Activated CD4-positive, alpha-beta T cell treated with anti-CD3 and anti-CD28 coated beads, Interleukin-2, amount 10 ng/mL, durations not matched to agents 24 days and 14 days (primary cell): ENCODE results near the gene HCFC2. TPM values are rescaled to one million over a fixed set of nuclear protein-coding genes. Genes with fewer than 3 reads are reported as not detected.

ENCODE experiments used
- DNase-seq: peaks from one replicate; pipeline ENCODE4 v3.0.0; 2022
- H3K27ac Mint-ChIP-seq: one replicate; pipeline ENCODE4 v1.8.0; 2022; ENCODE audit warnings: mild to moderate bottlenecking, mixed read lengths
- H3K27me3 Mint-ChIP-seq: one replicate; pipeline ENCODE4 v1.8.0; 2022; ENCODE audit warnings: mixed read lengths
- H3K36me3 Mint-ChIP-seq: one replicate; pipeline ENCODE4 v1.8.0; 2022; ENCODE audit warnings: low read depth, mild to moderate bottlenecking, mixed read lengths
- H3K4me1 Mint-ChIP-seq: one replicate; pipeline ENCODE4 v1.8.0; 2021; ENCODE audit warnings: mixed read lengths
- H3K4me3 Mint-ChIP-seq: one replicate; pipeline ENCODE4 v1.8.0; 2022; ENCODE audit warnings: mild to moderate bottlenecking, moderate library complexity, mixed read lengths
- H3K9me3 Mint-ChIP-seq: one replicate; pipeline ENCODE4 v1.8.0; 2021; ENCODE audit warnings: mixed read lengths
- intact Hi-C: fragments of 100-400 bp; cut with micrococcal nuclease; formaldehyde crosslinking; loops from one replicate; pipeline ENCODE4 v1.15.1; 2023
- total RNA-seq: library from RNA; stranded (reverse); gene quantifications from 2 replicates; pipeline ENCODE4 v1.2.3, GENCODE V29; 2022

Gene HCFC2
- total RNA-seq, 1 donor from 2014 or later: 8.2 TPM

DNA sequence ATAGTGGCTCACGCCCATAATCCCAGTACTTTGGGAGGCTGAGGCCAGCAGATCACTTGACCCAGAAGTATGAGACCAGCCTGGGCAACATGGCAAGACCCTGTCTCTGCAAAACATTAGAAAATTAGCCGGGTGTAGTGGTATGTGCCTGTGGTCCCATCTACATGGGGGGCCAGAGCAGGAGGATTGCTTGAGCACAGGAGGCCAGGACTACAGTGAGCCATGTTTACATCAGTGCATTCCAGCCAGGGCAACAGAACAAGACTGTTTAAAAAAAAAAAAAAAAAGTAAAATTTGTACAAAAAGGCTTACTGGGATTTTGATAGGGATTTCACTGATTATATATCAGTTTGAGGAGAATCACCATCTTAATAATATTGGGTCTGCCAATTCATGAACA is 7.8 kb downstream of the HCFC2 start:
- peaks cover 29% of the 10 kb centered on the region for H3K36me3 Mint-ChIP-seq
- no peak overlapping the region for H3K27ac Mint-ChIP-seq
- intact Hi-C loops: no loop called here
- H3K9me3 Mint-ChIP-seq: no peaks in the 10 kb centered on the region
- no peak overlapping the region for H3K4me3 Mint-ChIP-seq
- H3K4me1 Mint-ChIP-seq: peaks cover 2% of the 10 kb centered on the region
- H3K27me3 Mint-ChIP-seq: no peaks in the 10 kb centered on the region
- no peak for DNase-seq

- Mint-ChIP-seq H3K4me3 (no peak overlapping the region), H3K9me3 (no peaks in the 10 kb centered on the region), H3K4me1 (no peaks in the 10 kb centered on the region), H3K36me3 (peaks cover 22% of the 10 kb centered on the region), H3K27ac (no peak overlapping the region), H3K27me3 (no peaks in the 10 kb centered on the region)
- DNase-seq: no peak
- intact Hi-C loops: no loop called here
These were observed 9.4 kb downstream of the HCFC2 start for GRCh38 chr12:104073699-104074098.

DNA sequence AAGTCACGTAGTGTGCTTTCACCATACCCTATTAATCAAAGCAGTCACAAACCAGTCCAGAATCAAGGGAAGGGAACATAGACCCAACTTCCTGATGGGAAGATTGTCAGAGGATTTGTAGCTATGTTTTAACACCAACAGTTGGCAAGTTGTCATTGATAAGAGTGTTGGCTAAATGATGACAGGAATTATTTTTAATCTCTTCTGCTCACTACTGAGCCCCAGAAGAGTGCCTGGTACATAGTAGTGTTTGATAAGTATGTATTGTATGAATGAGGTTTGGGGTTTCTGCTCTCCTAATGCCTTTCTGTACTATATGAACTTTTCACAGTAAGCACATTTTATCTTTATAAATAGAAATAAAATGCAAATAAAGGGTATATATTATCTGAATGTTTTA is 14.7 kb downstream of the HCFC2 start:
- intact Hi-C loops: no loop called here
- DNase-seq: no peak
- H3K9me3 Mint-ChIP-seq: no peaks in the 10 kb centered on the region
- H3K27ac Mint-ChIP-seq: no peak overlapping the region
- H3K36me3 Mint-ChIP-seq: peaks cover 31% of the 10 kb centered on the region
- peaks cover 3% of the 10 kb centered on the region for H3K4me1 Mint-ChIP-seq
- H3K4me3 Mint-ChIP-seq: no peak overlapping the region
- H3K27me3 Mint-ChIP-seq: no peaks in the 10 kb centered on the region

DNA sequence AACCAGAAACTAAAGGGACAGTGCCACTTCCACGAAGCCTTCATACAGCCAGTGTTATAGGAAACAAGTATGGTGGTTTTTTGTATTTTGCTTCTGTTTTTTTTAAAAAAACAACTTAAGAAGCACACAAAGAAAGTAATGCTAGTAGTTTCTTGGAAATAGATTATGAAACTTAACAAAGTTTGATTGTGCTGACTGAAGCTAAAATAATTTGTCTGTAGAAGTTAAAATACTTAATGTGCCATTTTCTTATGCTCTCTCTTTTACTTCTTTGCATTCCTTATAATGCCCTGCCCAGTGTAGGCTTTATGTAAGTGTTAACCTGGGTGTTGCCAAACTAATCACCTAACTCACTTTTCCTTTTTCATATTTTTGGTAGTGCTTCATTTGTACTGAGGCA is 16.4 kb downstream of the HCFC2 start:
- H3K4me3 Mint-ChIP-seq: no peak overlapping the region
- H3K4me1 Mint-ChIP-seq: peaks cover 10% of the 10 kb centered on the region
- H3K27me3 Mint-ChIP-seq: no peaks in the 10 kb centered on the region
- no peaks in the 10 kb centered on the region for H3K9me3 Mint-ChIP-seq
- no peak overlapping the region for H3K27ac Mint-ChIP-seq
- intact Hi-C loops: no loop called here
- DNase-seq: no peak
- peaks cover 36% of the 10 kb centered on the region for H3K36me3 Mint-ChIP-seq

DNA sequence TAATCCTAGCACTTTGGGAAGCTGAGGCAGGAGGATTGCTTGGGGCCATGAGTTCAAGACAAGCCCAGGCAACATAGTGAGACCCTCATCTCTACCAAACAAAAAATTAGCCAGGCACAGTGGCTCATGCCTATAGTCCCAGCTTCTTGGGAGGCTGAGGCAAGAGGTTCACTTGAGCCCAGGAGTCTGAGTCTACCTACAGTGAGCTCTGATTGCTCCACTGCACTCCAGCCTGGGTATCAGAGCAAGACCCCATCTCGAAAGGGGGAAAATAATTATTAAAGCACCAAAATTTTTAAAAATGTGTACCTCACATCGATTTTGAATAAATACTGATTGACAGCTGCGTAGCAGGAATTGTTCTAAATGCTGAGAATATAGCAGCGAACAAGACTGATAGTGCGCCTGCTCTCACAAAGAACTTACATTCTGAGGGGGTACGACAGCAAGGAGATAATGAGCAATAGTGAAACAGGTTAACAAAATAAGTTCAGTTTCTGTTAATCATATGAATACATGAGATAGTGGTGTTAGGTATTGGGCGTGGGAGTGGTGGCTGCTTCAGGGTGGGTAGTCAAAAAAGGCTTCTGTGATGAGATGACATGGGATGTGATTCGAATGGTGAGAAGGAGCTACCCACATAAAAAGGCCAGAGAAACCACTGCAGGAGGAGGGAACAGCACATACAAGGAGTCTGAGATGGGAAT is 19.6 kb downstream of the HCFC2 start:
- intact Hi-C loops: loop anchor here (1.0 kb wide), 1 partner anchor 20 kb away; the partner anchor contains the start of gene HCFC2
- Mint-ChIP-seq H3K36me3 (peaks cover 45% of the 10 kb centered on the region), H3K27ac (peak overlapping the region; percentile 47), H3K4me1 (peaks cover 10% of the 10 kb centered on the region), H3K9me3 (no peaks in the 10 kb centered on the region), H3K4me3 (peak overlapping the region; percentile 34), H3K27me3 (no peaks in the 10 kb centered on the region)
- peak; percentile 52 for DNase-seq

- DNase-seq: no peak
- Mint-ChIP-seq H3K27me3 (no peaks in the 10 kb centered on the region), H3K4me1 (no peaks in the 10 kb centered on the region), H3K4me3 (no peak overlapping the region), H3K27ac (no peak overlapping the region), H3K36me3 (peaks cover 40% of the 10 kb centered on the region), H3K9me3 (no peaks in the 10 kb centered on the region)
- intact Hi-C loops: no loop called here
These were observed 26.4 kb downstream of the HCFC2 start for GRCh38 chr12:104090685-104091084.

- H3K9me3 Mint-ChIP-seq: no peaks in the 10 kb centered on the region
- H3K4me1 Mint-ChIP-seq: no peaks in the 10 kb centered on the region
- peaks cover 38% of the 10 kb centered on the region for H3K36me3 Mint-ChIP-seq
- intact Hi-C loops: no loop called here
- no peak overlapping the region for H3K27ac Mint-ChIP-seq
- no peaks in the 10 kb centered on the region for H3K27me3 Mint-ChIP-seq
- H3K4me3 Mint-ChIP-seq: no peak overlapping the region
- no peak for DNase-seq
These were observed 26.8 kb downstream of the HCFC2 start for GRCh38 chr12:104091136-104091535.

GRCh38 chr12:104094284-104094683 is 30.0 kb downstream of the HCFC2 start:
- Mint-ChIP-seq H3K4me1 (no peaks in the 10 kb centered on the region), H3K9me3 (no peaks in the 10 kb centered on the region), H3K4me3 (no peak overlapping the region), H3K27ac (no peak overlapping the region), H3K27me3 (no peaks in the 10 kb centered on the region), H3K36me3 (peaks cover 34% of the 10 kb centered on the region)
- intact Hi-C loops: no loop called here
- DNase-seq: no peak

GRCh38 chr12:104095289-104095688 is 31.0 kb downstream of the HCFC2 start:
- H3K27ac Mint-ChIP-seq: no peak overlapping the region

GRCh38 chr12:104097954-104098353 is 33.6 kb downstream of the HCFC2 start:
- Mint-ChIP-seq H3K36me3 (peaks cover 31% of the 10 kb centered on the region), H3K9me3 (no peaks in the 10 kb centered on the region), H3K27me3 (no peaks in the 10 kb centered on the region), H3K4me3 (no peak overlapping the region), H3K27ac (no peak overlapping the region), H3K4me1 (no peaks in the 10 kb centered on the region)
- DNase-seq: no peak
- intact Hi-C loops: no loop called here

More at GRCh38 chr12:104095289-104095688, 31.0 kb downstream of the HCFC2 start:
- H3K27me3 Mint-ChIP-seq: no peaks in the 10 kb centered on the region
- intact Hi-C loops: no loop called here
- peaks cover 28% of the 10 kb centered on the region for H3K36me3 Mint-ChIP-seq
- H3K9me3 Mint-ChIP-seq: no peaks in the 10 kb centered on the region
- H3K4me1 Mint-ChIP-seq: no peaks in the 10 kb centered on the region
- no peak overlapping the region for H3K4me3 Mint-ChIP-seq
- DNase-seq: no peak

DNA sequence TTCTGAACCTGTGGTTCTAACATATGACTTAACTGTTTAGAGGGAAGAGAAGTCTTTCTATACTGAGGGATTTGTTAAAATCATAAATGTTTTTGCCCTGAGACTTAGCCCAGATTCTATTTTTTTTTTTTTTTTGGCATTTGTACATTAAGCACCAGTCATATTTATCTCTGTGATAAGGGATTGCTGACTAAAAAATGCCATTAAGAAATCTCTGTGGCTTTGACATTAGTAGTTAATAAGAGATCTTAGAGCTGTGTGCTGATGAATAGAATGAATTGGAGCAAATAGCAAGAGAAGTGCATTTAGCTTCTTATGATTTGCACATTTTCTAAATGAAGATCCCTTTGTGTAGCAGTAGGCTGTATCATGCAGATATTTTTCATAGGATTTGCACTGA is 41.1 kb downstream of the HCFC2 start:
- DNase-seq: no peak
- H3K27ac Mint-ChIP-seq: no peak overlapping the region
- peaks cover 2% of the 10 kb centered on the region for H3K4me1 Mint-ChIP-seq
- intact Hi-C loops: no loop called here
- H3K4me3 Mint-ChIP-seq: no peak overlapping the region
- H3K27me3 Mint-ChIP-seq: no peaks in the 10 kb centered on the region
- H3K9me3 Mint-ChIP-seq: no peaks in the 10 kb centered on the region
- peaks cover 17% of the 10 kb centered on the region for H3K36me3 Mint-ChIP-seq

DNA sequence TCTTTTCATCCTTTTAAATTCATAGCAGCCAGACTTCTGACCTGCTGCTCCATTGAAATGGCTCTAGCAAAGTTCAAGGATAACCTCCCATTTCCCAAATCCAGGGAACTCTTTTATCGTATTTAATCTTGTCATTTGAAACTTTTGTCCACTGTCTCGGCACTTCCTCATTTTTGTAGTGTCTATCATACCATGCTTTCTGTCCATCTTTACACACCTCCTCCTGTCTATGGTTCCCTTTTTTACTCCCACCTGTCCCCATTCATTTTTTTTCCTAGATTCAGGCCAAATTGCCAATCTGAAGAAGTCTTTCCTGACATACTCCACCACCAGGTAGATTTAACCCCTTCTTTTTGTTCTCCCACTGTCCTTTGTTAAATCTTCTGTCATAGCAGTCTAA is 42.6 kb downstream of the HCFC2 start:
- Mint-ChIP-seq H3K9me3 (no peaks in the 10 kb centered on the region), H3K36me3 (peaks cover 12% of the 10 kb centered on the region), H3K4me1 (peaks cover 2% of the 10 kb centered on the region), H3K27me3 (no peaks in the 10 kb centered on the region), H3K4me3 (no peak overlapping the region), H3K27ac (no peak overlapping the region)
- intact Hi-C loops: no loop called here
- no peak for DNase-seq

DNA sequence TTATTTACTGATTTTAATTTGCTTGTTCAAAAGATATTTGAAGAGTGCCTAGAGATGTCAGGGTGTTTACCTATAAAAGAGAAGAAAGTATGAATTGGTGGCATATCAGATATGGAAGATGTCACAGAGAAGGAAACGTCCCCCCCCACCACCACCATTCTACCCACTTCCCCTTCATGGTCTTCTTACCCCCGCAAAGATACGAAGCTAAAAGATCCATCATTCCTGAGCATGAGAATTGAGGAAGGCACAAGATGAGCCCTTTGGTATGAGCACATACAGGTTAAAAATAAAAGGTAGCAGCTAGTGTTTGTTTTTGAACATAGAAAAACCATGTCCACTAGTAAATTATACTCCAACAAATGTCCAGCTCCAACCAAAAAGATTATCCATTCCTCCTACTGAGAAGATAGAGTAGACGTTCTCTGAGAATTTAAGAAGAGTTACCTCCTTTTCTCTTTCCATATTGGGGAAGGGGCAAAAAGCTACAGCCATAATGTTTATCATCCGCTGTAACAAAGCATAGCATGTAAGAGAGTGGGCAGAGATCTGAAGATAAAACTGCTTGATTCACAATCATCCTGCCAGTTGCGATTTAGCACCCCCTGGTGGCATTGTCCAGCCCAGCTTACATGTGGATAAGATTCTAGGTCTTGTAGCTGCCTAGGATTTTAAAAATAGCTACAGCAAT is 44.6 kb downstream of the HCFC2 start:
- Mint-ChIP-seq H3K4me3 (no peak overlapping the region), H3K9me3 (no peaks in the 10 kb centered on the region), H3K27ac (no peak overlapping the region), H3K27me3 (no peaks in the 10 kb centered on the region), H3K36me3 (peaks cover 7% of the 10 kb centered on the region), H3K4me1 (peaks cover 2% of the 10 kb centered on the region)
- peak; percentile 95 for DNase-seq
- intact Hi-C loops: loop anchor here (1.0 to 2.0 kb wide), 3 partner anchors 52 to 231 kb away; no protein-coding TSS in a partner anchor

- Mint-ChIP-seq H3K36me3 (peaks cover 9% of the 10 kb centered on the region), H3K27ac (no peak overlapping the region), H3K27me3 (no peaks in the 10 kb centered on the region), H3K9me3 (no peaks in the 10 kb centered on the region), H3K4me1 (peaks cover 2% of the 10 kb centered on the region), H3K4me3 (no peak overlapping the region)
- intact Hi-C loops: loop anchor here (1.0 to 2.0 kb wide), 3 partner anchors 52 to 231 kb away; no protein-coding TSS in a partner anchor
- DNase-seq: no peak
These were observed 45.3 kb downstream of the HCFC2 start for GRCh38 chr12:104109446-104110271.
